Skin of body (tissue), 3 donors: ENCODE results near the gene HOXD8. TPM values are rescaled to one million over a fixed set of nuclear protein-coding genes. Genes with fewer than 3 reads are reported as not detected.

Experiments
- DNase-seq: peaks from one replicate; lab custom pipeline; 2025; lab: John Stamatoyannopoulos, UW
- small RNA-seq: library from RNA; depleted of rRNA; stranded (forward); fragments of <200 nt; gene quantifications from one replicate; pipeline ENCODE3, GENCODE V24; 2014; ENCODE audit warnings: low replicate concordance
- total RNA-seq: library from RNA; depleted of rRNA; stranded (reverse); fragments of >200 nt; gene quantifications from one replicate; pipeline ENCODE4 v1.2.3, GENCODE V29; 2014

The HOXD8 gene
- total RNA-seq, 1 donor from 2014 or later: 17.0 TPM

- DNase-seq: no peak
Observed at GRCh38 chr2:176171351-176172006, 42.0 kb downstream of the HOXD8 start.

GRCh38 chr2:176172007-176172894 is 42.7 kb downstream of the HOXD8 start:
- no peak for DNase-seq

GRCh38 chr2:176172895-176173566 is 43.5 kb downstream of the HOXD8 start:
- DNase-seq: no peak

DNA sequence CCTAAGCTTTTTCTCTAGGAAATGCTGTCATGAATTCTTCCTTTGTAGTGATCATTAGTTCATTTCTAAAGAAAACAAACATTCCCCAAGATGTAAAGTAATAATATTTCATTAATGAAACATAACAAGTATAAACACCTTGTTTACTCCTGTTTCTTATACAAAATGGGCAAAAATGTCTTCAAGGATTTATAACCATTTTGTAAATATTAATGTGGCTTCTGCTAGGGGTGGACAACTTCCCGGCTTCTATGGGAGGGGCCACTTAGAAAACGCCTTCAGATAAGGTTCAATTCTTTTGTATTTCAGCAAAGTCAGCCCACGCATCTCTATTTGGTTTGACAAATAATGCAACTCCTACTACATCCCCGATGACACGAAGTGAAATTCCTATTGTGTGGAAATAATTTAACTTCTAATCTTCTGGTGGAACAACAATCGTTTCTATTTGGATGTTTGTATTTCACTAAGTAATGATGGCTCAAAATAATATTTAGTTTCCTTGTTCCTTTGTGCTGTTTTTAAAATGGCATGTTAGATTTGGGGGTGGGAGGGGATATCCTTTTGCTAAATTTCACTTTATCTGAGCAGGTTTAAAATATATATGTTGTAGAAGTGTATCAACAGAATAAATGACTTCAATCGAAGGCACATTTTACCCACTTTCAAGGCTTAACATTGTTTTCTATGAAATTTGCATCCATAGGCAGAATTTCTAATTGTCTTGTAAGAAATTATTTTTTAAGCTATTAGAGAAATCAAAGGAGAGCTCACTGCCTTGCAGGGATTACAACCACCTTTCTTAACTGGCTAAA is 44.3 kb downstream of the HOXD8 start:
- DNase-seq: no peak

DNA sequence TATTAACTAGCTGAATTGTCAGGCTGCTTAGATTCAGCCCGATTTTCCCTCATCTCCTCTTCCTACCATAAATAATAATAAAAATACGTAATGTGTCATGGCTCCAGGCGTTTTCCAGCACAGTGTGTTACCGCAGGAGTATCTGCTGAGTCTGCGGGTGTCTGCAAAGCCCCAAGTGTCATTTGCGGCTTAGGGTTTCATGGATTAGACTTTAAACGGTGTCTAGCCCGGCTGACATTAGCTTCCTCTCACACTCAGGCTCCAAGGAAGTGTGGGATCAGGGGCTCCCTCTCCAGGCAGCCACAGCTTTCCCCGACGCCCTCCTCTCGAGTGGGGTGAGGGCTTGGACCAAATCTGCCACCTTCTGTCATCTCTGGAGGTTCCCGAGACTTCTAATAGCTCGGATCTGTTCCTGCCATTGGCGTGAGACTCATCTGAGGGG is 44.9 kb downstream of the HOXD8 start:
- DNase-seq: no peak

GRCh38 chr2:176174824-176175708 is 45.6 kb downstream of the HOXD8 start:
- no peak for DNase-seq

GRCh38 chr2:176175709-176176607 is 46.5 kb downstream of the HOXD8 start:
- DNase-seq: no peak

DNA sequence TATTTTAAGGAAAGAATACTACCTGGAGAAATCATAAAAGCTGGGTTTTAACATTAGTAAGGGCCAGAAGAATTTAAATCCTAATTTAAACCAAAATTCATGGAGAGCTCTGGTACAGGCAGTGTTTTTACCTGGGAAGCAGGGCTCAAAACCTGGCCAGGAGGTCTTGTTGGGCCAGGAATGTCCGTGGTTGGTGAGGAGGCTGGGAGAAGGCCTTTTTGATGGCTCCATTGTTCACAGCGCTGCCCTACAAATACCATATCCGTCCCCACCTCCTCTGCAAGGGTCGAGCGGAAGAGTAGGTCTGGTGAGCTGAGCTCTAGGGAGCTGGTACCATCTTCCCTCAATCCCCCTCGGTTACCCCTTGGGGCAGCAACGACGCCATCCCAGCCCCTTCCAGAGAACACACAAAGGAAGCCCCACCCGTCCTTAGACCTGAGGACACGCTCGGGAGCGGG is 48.1 kb downstream of the HOXD8 start:
- DNase-seq: no peak

- peak; percentile 7 for DNase-seq
Observed at GRCh38 chr2:176178038-176178756, 48.7 kb downstream of the HOXD8 start.

DNA sequence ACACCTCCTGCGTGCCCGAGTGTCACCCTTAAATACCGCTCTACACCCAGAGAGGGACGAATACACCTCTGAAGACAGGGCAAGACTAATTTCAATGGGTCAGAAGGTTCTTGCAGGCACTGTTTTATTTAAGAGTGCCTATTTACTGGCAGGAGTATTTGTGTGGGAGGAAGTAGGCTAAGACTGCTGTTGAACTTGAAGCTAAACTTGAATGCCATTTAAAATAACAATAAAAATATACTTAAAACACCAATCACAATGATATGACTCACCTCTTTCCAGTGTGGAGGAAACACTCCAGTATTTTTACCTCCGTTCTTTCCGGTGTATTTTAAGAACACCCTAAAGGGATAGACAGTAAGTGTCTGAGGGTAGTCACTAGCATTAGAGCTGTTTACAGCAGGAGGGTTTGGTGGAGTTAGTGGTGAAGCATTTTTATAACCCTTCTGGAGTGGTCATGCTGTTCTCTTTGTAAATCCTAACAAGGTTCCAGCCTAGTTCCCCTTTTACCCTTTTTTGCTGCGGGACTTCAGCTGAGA is 49.3 kb downstream of the HOXD8 start:
- DNase-seq: no peak

DNA sequence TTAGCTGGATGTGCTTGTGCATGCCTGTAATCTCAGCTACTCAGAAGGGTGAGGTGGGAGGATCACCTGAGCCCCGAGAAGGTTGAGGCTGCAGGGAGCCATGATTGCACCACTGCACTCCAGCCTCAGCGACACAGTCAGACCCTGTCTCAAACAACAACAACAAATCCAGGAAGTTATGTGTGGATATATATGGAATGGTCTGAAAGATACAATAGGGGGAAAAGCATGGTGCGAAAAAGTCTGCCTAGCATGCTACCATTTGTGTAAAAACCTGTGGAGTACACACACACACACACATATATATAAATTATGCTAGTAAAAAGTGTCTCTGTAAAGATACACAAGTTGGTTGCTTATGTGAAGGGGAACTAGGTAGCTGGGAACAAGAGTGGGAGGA is 52.0 kb downstream of the HOXD8 start:
- DNase-seq: no peak

Small RNAs within 50 kb of the gene (small RNA-seq; reads per million reads assigned to genes)
- 61,771 reads per million, percentile 100 among the genes with 10 or more reads in this experiment for gene MIR10B

Other genes with a start within 250 kb of the HOXD8 start
- 27.2 TPM for gene LNPK, start 127.4 kb upstream of the HOXD8 start, total RNA-seq
- gene EVX2, start 45.7 kb upstream of the HOXD8 start, total RNA-seq: not detected
- gene HOXD13, start 37.0 kb upstream of the HOXD8 start, total RNA-seq: not detected
- not detected for gene HOXD12, start 29.9 kb upstream of the HOXD8 start, total RNA-seq
- not detected for gene HOXD11, start 22.4 kb upstream of the HOXD8 start, total RNA-seq
- gene HOXD10, start 12.9 kb upstream of the HOXD8 start, total RNA-seq: 1.8 TPM
- 4.7 TPM for gene HOXD9, start 7.0 kb upstream of the HOXD8 start, total RNA-seq
- 5.4 TPM for gene HOXD4, start 21.8 kb downstream of the HOXD8 start, total RNA-seq
- 9.7 TPM for gene HOXD3, start 27.6 kb downstream of the HOXD8 start, total RNA-seq
- gene HOXD1, start 59.0 kb downstream of the HOXD8 start, total RNA-seq: 0.30 TPM
- gene MTX2, start 139.7 kb downstream of the HOXD8 start, total RNA-seq: 24.3 TPM